NCI-H1105 (cell line): ENCODE measurements around the gene PRRG2.
A peak's percentile ranks its signal among the peaks of the same experiment; 100 is the strongest.

Experiments used
- DNase-seq: peaks from one replicate; lab custom pipeline; 2025; lab: John Stamatoyannopoulos, UW

The PRRG2 gene

GRCh38 chr19:49581007-49581508 is at the start of gene PRRG2:
TSS of gene PRRG2 (plus strand) at chr19:49581316. CDS start at chr19:49583220, 1,904 bp downstream.
- DNase-seq, result no peak

- peak; percentile 47 for DNase-seq
These were observed 47.3 kb upstream of the PRRG2 start for GRCh38 chr19:49533551-49534488.

- no peak for DNase-seq
These were observed 46.3 kb upstream of the PRRG2 start for GRCh38 chr19:49534632-49535385.

- no peak for DNase-seq
These were observed 44.1 kb upstream of the PRRG2 start for GRCh38 chr19:49536921-49537462.

- no peak for DNase-seq
These were observed 42.5 kb upstream of the PRRG2 start for GRCh38 chr19:49538643-49539042.

GRCh38 chr19:49539192-49539952 is 41.7 kb upstream of the PRRG2 start:
- DNase-seq, result no peak

GRCh38 chr19:49541914-49542313 is 39.2 kb upstream of the PRRG2 start:
- no peak for DNase-seq

- DNase-seq, result no peak
These were observed 38.7 kb upstream of the PRRG2 start for GRCh38 chr19:49542446-49542845.

- DNase-seq, result no peak
These were observed 38.1 kb upstream of the PRRG2 start for GRCh38 chr19:49543032-49543431.

GRCh38 chr19:49544154-49544553 is 37.0 kb upstream of the PRRG2 start:
- no peak for DNase-seq

GRCh38 chr19:49546825-49547565 is 34.1 kb upstream of the PRRG2 start:
- peak; percentile 88 for DNase-seq

- no peak for DNase-seq
These were observed 32.1 kb upstream of the PRRG2 start for GRCh38 chr19:49549045-49549444.

GRCh38 chr19:49551531-49551930 is 29.6 kb upstream of the PRRG2 start:
- no peak for DNase-seq

GRCh38 chr19:49552749-49553148 is 28.4 kb upstream of the PRRG2 start:
- DNase-seq, result no peak

- DNase-seq, result no peak
These were observed 27.5 kb upstream of the PRRG2 start for GRCh38 chr19:49553451-49554271.

GRCh38 chr19:49554701-49555181 is 26.4 kb upstream of the PRRG2 start:
- no peak for DNase-seq

- no peak for DNase-seq
These were observed 25.3 kb upstream of the PRRG2 start for GRCh38 chr19:49555600-49556411.

- no peak for DNase-seq
These were observed 24.4 kb upstream of the PRRG2 start for GRCh38 chr19:49556412-49557398.
